ENCODE results near the gene RHPN2. TPM values are rescaled to one million over a fixed set of nuclear protein-coding genes. Genes with fewer than 3 reads are reported as not detected.
A peak's percentile ranks its signal among the peaks of the same experiment; 100 is the strongest.

Gene RHPN2
- 0.84 TPM for polyA plus RNA-seq (ENCODE audit: insufficient read length)

- DNase-seq, result peak; percentile 40
Observed at GRCh38 chr19:33064792-33065550, at the start of gene RHPN2. RHPN2 (minus strand) TSS chr19:33064888; CDS start chr19:33064852, 36 bp downstream.

GRCh38 chr19:33114312-33114711, 49.6 kb upstream of the RHPN2 start:
- no peak for DNase-seq

- no peak for DNase-seq
Observed at GRCh38 chr19:33111587-33111986, 46.9 kb upstream of the RHPN2 start.

- no peak for DNase-seq
Observed at GRCh38 chr19:33110137-33110910, 45.6 kb upstream of the RHPN2 start.

GRCh38 chr19:33108161-33108560, 43.5 kb upstream of the RHPN2 start:
- no peak for DNase-seq

- DNase-seq, result no peak
Observed at GRCh38 chr19:33102893-33103292, 38.2 kb upstream of the RHPN2 start.

GRCh38 chr19:33100894-33101644, 36.4 kb upstream of the RHPN2 start:
- DNase-seq, result no peak

GRCh38 chr19:33098055-33098534, 33.4 kb upstream of the RHPN2 start:
- DNase-seq, result no peak

GRCh38 chr19:33096005-33096404, 31.3 kb upstream of the RHPN2 start:
- DNase-seq, result no peak

- DNase-seq, result no peak
Observed at GRCh38 chr19:33094436-33095067, 29.9 kb upstream of the RHPN2 start.

- DNase-seq, result no peak
Observed at GRCh38 chr19:33093420-33094210, 28.9 kb upstream of the RHPN2 start.

GRCh38 chr19:33090179-33090578, 25.5 kb upstream of the RHPN2 start:
- DNase-seq, result no peak

GRCh38 chr19:33089010-33089409, 24.3 kb upstream of the RHPN2 start:
- DNase-seq, result no peak

GRCh38 chr19:33086955-33087354, 22.3 kb upstream of the RHPN2 start:
- no peak for DNase-seq

- no peak for DNase-seq
Observed at GRCh38 chr19:33085570-33086128, 21.0 kb upstream of the RHPN2 start.

GRCh38 chr19:33080761-33081681, 16.3 kb upstream of the RHPN2 start, which contains the start of gene GPATCH1:
GPATCH1 (plus strand) TSS chr19:33081181; CDS start chr19:33081194, 13 bp downstream.
- DNase-seq, result peak; percentile 92

- DNase-seq, result no peak
Observed at GRCh38 chr19:33075519-33075918, 10.8 kb upstream of the RHPN2 start.

- DNase-seq, result no peak
Observed at GRCh38 chr19:33071887-33072286, 7.2 kb upstream of the RHPN2 start.

GRCh38 chr19:33067121-33067520, 2.4 kb upstream of the RHPN2 start:
- no peak for DNase-seq

GRCh38 chr19:33066543-33066942, 1.9 kb upstream of the RHPN2 start:
- no peak for DNase-seq

Measured in hindlimb muscle (tissue), 1 donor.